WTC11 (cell line): ENCODE results near the gene MSH3. TPM values are rescaled to one million over a fixed set of nuclear protein-coding genes. Genes with fewer than 3 reads are reported as not detected.

Source experiments
- ATAC-seq: fragments of 200-7000 bp; cut with Tn5 transposase; 2 replicates; pipeline ENCODE4 v1.10.0; 2021; ENCODE audit warnings: mild to moderate bottlenecking, moderate library complexity
- CTCF ChIA-PET: fragments of 300-600 bp; sonication (Branson Sonifier 250); formaldehyde crosslinking; loops from one replicate; lab custom pipeline; 2021; ENCODE audit warnings: antibody characterized with exemption; lab: Charles Lee
- POLR2A ChIA-PET: fragments of 350-600 bp; sonication (Branson Sonifier 250); formaldehyde crosslinking; loops from one replicate; lab custom pipeline; 2021; ENCODE audit warnings: antibody characterized with exemption; lab: Charles Lee
- DNase-seq: peaks from one replicate; pipeline ENCODE4 v3.0.0; 2021; ENCODE audit warnings: low spot score
- H3K27ac Mint-ChIP-seq: 2 replicates; pipeline ENCODE4 v1.8.0; 2021; ENCODE audit warnings: mixed read lengths
- H3K27me3 Mint-ChIP-seq: 2 replicates; pipeline ENCODE4 v1.8.0; 2021; ENCODE audit warnings: low read depth, mild to moderate bottlenecking, moderate library complexity, mixed read lengths
- H3K36me3 Mint-ChIP-seq: 2 replicates; pipeline ENCODE4 v1.8.0; 2021; ENCODE audit warnings: mixed read lengths
- H3K4me1 Mint-ChIP-seq: 2 replicates; pipeline ENCODE4 v1.8.0; 2022; ENCODE audit warnings: mixed read lengths
- H3K4me3 Mint-ChIP-seq: 2 replicates; pipeline ENCODE4 v1.8.0; 2021; ENCODE audit warnings: mild to moderate bottlenecking, moderate library complexity, mixed read lengths
- H3K9me3 Mint-ChIP-seq: 2 replicates; pipeline ENCODE4 v1.8.0; 2021; ENCODE audit warnings: mixed read lengths
- ATF2 ChIP-seq: sonication (generic); formaldehyde crosslinking; IDR thresholded peaks from 2 replicates; pipeline ENCODE4 v1.8.1; 2022; ENCODE audit warnings: low read depth, missing genetic modification reagents, borderline replicate concordance
- CBFB ChIP-seq: sonication (generic); formaldehyde crosslinking; IDR thresholded peaks from 2 replicates; pipeline ENCODE4 v1.8.1; 2022; ENCODE audit warnings: mild to moderate bottlenecking, low read depth, missing genetic modification reagents
- CREB1 ChIP-seq: sonication (generic); formaldehyde crosslinking; IDR thresholded peaks from 2 replicates; pipeline ENCODE4 v1.8.0; 2023; ENCODE audit warnings: mild to moderate bottlenecking, missing genetic modification reagents
- CTCF ChIP-seq: fragments of 200-600 bp; IDR thresholded peaks from 2 replicates; pipeline ENCODE4 v1.8.0; 2022; ENCODE audit warnings: antibody characterized with exemption
- E2F1 ChIP-seq: sonication (generic); formaldehyde crosslinking; IDR thresholded peaks from 2 replicates; pipeline ENCODE4 v1.8.0; 2022; ENCODE audit warnings: mild to moderate bottlenecking, missing genetic modification reagents
- E2F4 ChIP-seq: sonication (generic); formaldehyde crosslinking; IDR thresholded peaks from 2 replicates; pipeline ENCODE4 v1.8.1; 2022; ENCODE audit warnings: low read depth, mild to moderate bottlenecking, moderate library complexity, missing genetic modification reagents, borderline replicate concordance
- FOXJ3 ChIP-seq: sonication (generic); formaldehyde crosslinking; IDR thresholded peaks from 2 replicates; pipeline ENCODE4 v1.9.0; 2021; ENCODE audit warnings: missing genetic modification reagents, mild to moderate bottlenecking, borderline replicate concordance
- GRHL2 ChIP-seq: fragments of 250-450 bp; sonication (Bioruptor Pico); IDR thresholded peaks from 2 replicates; pipeline ENCODE4 v1.8.0; 2022; ENCODE audit warnings: mild to moderate bottlenecking, moderate library complexity; ENCODE audit not compliant: insufficient replicate concordance, severe bottlenecking
- GTF2I ChIP-seq: fragments of 250-450 bp; sonication (Bioruptor Pico); conservative IDR thresholded peaks from 2 replicates; pipeline ENCODE4 v1.4.0; 2021; ENCODE audit warnings: mild to moderate bottlenecking
- HMGA2 ChIP-seq: fragments of 250-450 bp; sonication (Bioruptor Pico); IDR thresholded peaks from 2 replicates; pipeline ENCODE4 v1.4.0; 2021; ENCODE audit warnings: mild to moderate bottlenecking, moderate library complexity
- MLX ChIP-seq: sonication (generic); formaldehyde crosslinking; IDR thresholded peaks from 2 replicates; pipeline ENCODE4 v1.8.1; 2023; ENCODE audit warnings: mild to moderate bottlenecking, missing genetic modification reagents, moderate library complexity
- NFATC4 ChIP-seq: fragments of 250-450 bp; sonication (Bioruptor Pico); IDR thresholded peaks from 2 replicates; pipeline ENCODE4 v1.9.0; 2021; ENCODE audit warnings: mild to moderate bottlenecking
- NR3C1 ChIP-seq: sonication (generic); formaldehyde crosslinking; conservative IDR thresholded peaks from 2 replicates; pipeline ENCODE4 v1.8.1; 2023; ENCODE audit warnings: low read depth, mild to moderate bottlenecking, missing genetic modification reagents
- OVOL2 ChIP-seq: fragments of 250-450 bp; sonication (Bioruptor Pico); IDR thresholded peaks from 2 replicates; pipeline ENCODE4 v1.9.0; 2021; ENCODE audit warnings: mild to moderate bottlenecking, borderline replicate concordance
- SP1 ChIP-seq: sonication (generic); formaldehyde crosslinking; conservative IDR thresholded peaks from 2 replicates; pipeline ENCODE4 v1.8.1; 2022; ENCODE audit warnings: missing genetic modification reagents
- TCF7 ChIP-seq: sonication (generic); formaldehyde crosslinking; IDR thresholded peaks from 2 replicates; pipeline ENCODE4 v1.8.0; 2022; ENCODE audit warnings: mild to moderate bottlenecking, low read depth, missing genetic modification reagents, moderate library complexity
- TEAD4 ChIP-seq: sonication (generic); formaldehyde crosslinking; IDR thresholded peaks from 2 replicates; pipeline ENCODE4 v1.8.0; 2022; ENCODE audit warnings: mild to moderate bottlenecking, missing genetic modification reagents
- ZMAT4 ChIP-seq: fragments of 250-450 bp; sonication (Bioruptor Pico); IDR thresholded peaks from 2 replicates; pipeline ENCODE4 v1.9.0; 2021; ENCODE audit warnings: mild to moderate bottlenecking
- ZNF138 ChIP-seq: sonication (generic); formaldehyde crosslinking; conservative IDR thresholded peaks from 2 replicates; pipeline ENCODE4 v1.8.1; 2022; ENCODE audit warnings: mild to moderate bottlenecking, moderate library complexity, missing genetic modification reagents
- ZNF219 ChIP-seq: sonication (generic); formaldehyde crosslinking; IDR thresholded peaks from 2 replicates; pipeline ENCODE4 v1.8.0; 2023; ENCODE audit warnings: missing genetic modification reagents, mild to moderate bottlenecking, borderline replicate concordance
- ZNF263 ChIP-seq: sonication (generic); formaldehyde crosslinking; IDR thresholded peaks from 2 replicates; pipeline ENCODE4 v1.8.1; 2022; ENCODE audit warnings: low read depth, mild to moderate bottlenecking, moderate library complexity, missing genetic modification reagents
- ZNF532 ChIP-seq: fragments of 250-450 bp; sonication (Bioruptor Pico); IDR thresholded peaks from 2 replicates; pipeline ENCODE4 v1.9.0; 2021; ENCODE audit warnings: mild to moderate bottlenecking, borderline replicate concordance
- total RNA-seq: library from RNA; stranded (reverse); gene quantifications from 3 replicates; pipeline ENCODE4 v1.2.3, GENCODE V29; 2021

MSH3 gene
- total RNA-seq, 1 experiment from 2014 or later: 14.6 TPM

- ChIA-PET CTCF (interaction anchor here (1.1 kb wide), 1 partner anchor 493 kb away, joined by 3 read pairs; no protein-coding TSS in a partner anchor), POLR2A (no interaction called here)
- 0 out of 2 replicates have a peak overlapping the region, but pooled peaks have one; percentile 9 for H3K27ac Mint-ChIP-seq
- no peak for TF ChIP-seq ZNF263 (CRISPR knock-in tag)
- TF ChIP-seq OVOL2 (CRISPR knock-in tag): no peak
- TF ChIP-seq SP1 (CRISPR knock-in tag): no peak
- no peak for TF ChIP-seq CBFB (CRISPR knock-in tag)
- no peak for TF ChIP-seq E2F1 (CRISPR knock-in tag)
- TF ChIP-seq GRHL2: no peak
- TF ChIP-seq TCF7 (CRISPR knock-in tag): no peak
- TF ChIP-seq ZNF219 (CRISPR knock-in tag): no peak
- no peak for TF ChIP-seq TEAD4 (CRISPR knock-in tag)
- no peak for TF ChIP-seq NFATC4 (CRISPR knock-in tag)
- no peak for TF ChIP-seq CREB1 (CRISPR knock-in tag)
- TF ChIP-seq ZMAT4 (CRISPR knock-in tag): no peak
- no peak for TF ChIP-seq ZNF138
- DNase-seq (no peak), ATAC-seq (no peak)
- H3K4me1 Mint-ChIP-seq: peaks cover 8% of the 10 kb centered on the region
- H3K27me3 Mint-ChIP-seq: no peaks in the 10 kb centered on the region
- H3K36me3 Mint-ChIP-seq: no peaks in the 10 kb centered on the region; the same call in 1 of the 2 replicates
- H3K4me3 Mint-ChIP-seq: no peak overlapping the region
- H3K9me3 Mint-ChIP-seq: no peaks in the 10 kb centered on the region
Observed at GRCh38 chr5:80688648-80689420, 34.4 kb downstream of the MSH3 start.

GRCh38 chr5:80689627-80690026, 35.2 kb downstream of the MSH3 start:
- Mint-ChIP-seq H3K9me3 (no peaks in the 10 kb centered on the region), H3K4me3 (no peak overlapping the region), H3K4me1 (peaks cover 8% of the 10 kb centered on the region), H3K36me3 (no peaks in the 10 kb centered on the region), H3K27ac (no peak overlapping the region), H3K27me3 (no peaks in the 10 kb centered on the region)
- DNase-seq (no peak), ATAC-seq (no peak)
- TF ChIP-seq ZMAT4 (CRISPR knock-in tag) (no peak), ZNF219 (CRISPR knock-in tag) (no peak), TEAD4 (CRISPR knock-in tag) (no peak), NR3C1 (no peak), FOXJ3 (CRISPR knock-in tag) (no peak), ATF2 (CRISPR knock-in tag) (no peak), HMGA2 (CRISPR knock-in tag) (no peak), E2F4 (CRISPR knock-in tag) (no peak), GTF2I (CRISPR knock-in tag) (no peak), ZNF532 (CRISPR knock-in tag) (no peak), MLX (CRISPR knock-in tag) (no peak), CTCF (no peak)
- ChIA-PET CTCF (interaction anchor here (0.6 kb wide), 1 partner anchor 705 kb away, joined by 3 read pairs; the partner anchor contains the start of gene ACOT12), POLR2A (no interaction called here)
